ENCODE results near the gene LCE1C.
A peak's percentile ranks its signal among the peaks of the same experiment; 100 is the strongest.

The LCE1C gene

GRCh38 chr1:152783095-152783494, 23.4 kb downstream of the LCE1C start:
- H3K4me3 ChIP-seq (ENCODE audit: low read depth, low read length), result no peak overlapping the region
- DNase-seq (ENCODE audit: low read depth), result no peak
- TF ChIP-seq CTCF (IDR thresholded peaks at IDR 0.05; ENCODE audit: insufficient read depth, low read depth, low read length, missing control alignments), result no peak

- no peak overlapping the region for H3K4me3 ChIP-seq (ENCODE audit: low read depth, low read length)
- peak; percentile 61 for TF ChIP-seq CTCF (IDR thresholded peaks at IDR 0.05; ENCODE audit: insufficient read depth, low read depth, low read length, missing control alignments)
- peak; percentile 40 for DNase-seq (ENCODE audit: low read depth)
These were observed 28.8 kb downstream of the LCE1C start for GRCh38 chr1:152777510-152778137.

GRCh38 chr1:152776361-152776760, 30.1 kb downstream of the LCE1C start:
- DNase-seq (ENCODE audit: low read depth), result no peak
- TF ChIP-seq CTCF (IDR thresholded peaks at IDR 0.05; ENCODE audit: insufficient read depth, low read depth, low read length, missing control alignments), result no peak

DNA sequence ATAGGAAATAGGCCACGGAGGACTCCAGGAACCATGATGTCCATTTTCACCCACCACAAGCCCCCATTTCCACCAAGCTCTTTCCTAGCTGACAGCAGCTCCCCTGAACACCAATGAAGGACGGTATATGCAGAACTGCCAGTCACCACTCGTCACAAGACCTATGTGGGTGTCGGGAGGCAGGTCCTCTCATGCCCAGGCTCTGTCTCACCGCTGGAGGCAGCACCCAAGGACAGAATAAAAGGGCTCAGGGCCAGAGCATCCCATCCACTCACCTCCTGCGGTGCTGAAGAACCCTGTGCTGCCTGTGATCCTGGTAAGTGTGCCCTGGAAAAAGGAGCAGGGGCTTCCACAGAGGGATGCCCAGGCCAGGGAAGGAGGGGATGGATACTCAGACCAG, 31.6 kb downstream of the LCE1C start, which contains the start of gene LCE1F:
LCE1F (plus strand) TSS at position 266 of the 400 bp plus-strand sequence. CDS start 1,232 bp downstream, outside the sequence.
- no peak within 1 kb of the TSS for H3K4me3 ChIP-seq (ENCODE audit: low read depth, low read length)
- peak; percentile 19 for TF ChIP-seq CTCF (IDR thresholded peaks at IDR 0.05; ENCODE audit: insufficient read depth, low read depth, low read length, missing control alignments)
- peak; percentile 9 for DNase-seq (ENCODE audit: low read depth)

More at GRCh38 chr1:152776361-152776760, 30.1 kb downstream of the LCE1C start:
- no peak overlapping the region for H3K4me3 ChIP-seq (ENCODE audit: low read depth, low read length)

GRCh38 chr1:152770411-152770810, 36.0 kb downstream of the LCE1C start:
- no peak for TF ChIP-seq CTCF (IDR thresholded peaks at IDR 0.05; ENCODE audit: insufficient read depth, low read depth, low read length, missing control alignments)
- H3K4me3 ChIP-seq (ENCODE audit: low read depth, low read length), result no peak overlapping the region
- no peak for DNase-seq (ENCODE audit: low read depth)

- no peak overlapping the region for H3K4me3 ChIP-seq (ENCODE audit: low read depth, low read length)
- DNase-seq (ENCODE audit: low read depth), result no peak
- TF ChIP-seq CTCF (IDR thresholded peaks at IDR 0.05; ENCODE audit: insufficient read depth, low read depth, low read length, missing control alignments), result no peak
These were observed 37.5 kb downstream of the LCE1C start for GRCh38 chr1:152768847-152769533.

Measured in GM12865 (cell line).